H9 (cell line): Measurements from ENCODE around the gene LDB2. TPM values are rescaled to one million over a fixed set of nuclear protein-coding genes. Genes with fewer than 3 reads are reported as not detected.

Experiments used
- DNase-seq: peaks from one replicate; pipeline ENCODE4 v3.0.0-alpha.2; 2017
- H2AFZ ChIP-seq: one replicate; pipeline ENCODE4 v1.6.1; 2013; ENCODE audit warnings: mild to moderate bottlenecking, low read length, control low read depth, moderate library complexity
- H2AK5ac ChIP-seq: 2 replicates; pipeline ENCODE4 v1.6.1; 2013; ENCODE audit warnings: low read length, control low read depth, mixed read lengths; ENCODE audit not compliant: insufficient read length
- H2BK120ac ChIP-seq: one replicate; pipeline ENCODE4 v1.6.1; 2013; ENCODE audit warnings: low read depth, mild to moderate bottlenecking, low read length, control low read depth, inconsistent platforms; ENCODE audit not compliant: poor library complexity, severe bottlenecking
- H2BK12ac ChIP-seq: 2 replicates; pipeline ENCODE4 v1.6.1; 2013; ENCODE audit warnings: low read length, control low read depth, mixed read lengths, low read depth; ENCODE audit not compliant: insufficient read length
- H2BK15ac ChIP-seq: 2 replicates; pipeline ENCODE4 v1.6.1; 2013; ENCODE audit warnings: low read depth, low read length, control low read depth
- H2BK20ac ChIP-seq: one replicate; pipeline ENCODE4 v1.6.1; 2013; ENCODE audit warnings: low read depth, mild to moderate bottlenecking, low read length, control low read depth, inconsistent platforms; ENCODE audit not compliant: poor library complexity, severe bottlenecking
- H2BK5ac ChIP-seq: 2 replicates; pipeline ENCODE4 v1.6.1; 2013; ENCODE audit warnings: low read length, control low read depth, mixed read lengths; ENCODE audit not compliant: insufficient read length
- H3K14ac ChIP-seq: 2 replicates; pipeline ENCODE4 v1.6.1; 2013; ENCODE audit warnings: low read length, control low read depth; ENCODE audit not compliant: insufficient read depth
- H3K18ac ChIP-seq: 2 replicates; pipeline ENCODE4 v1.6.1; 2013; ENCODE audit warnings: low read depth, mild to moderate bottlenecking, mixed read lengths, low read length, control low read depth; ENCODE audit not compliant: insufficient read length
- H3K23ac ChIP-seq: 2 replicates; pipeline ENCODE4 v1.6.1; 2013; ENCODE audit warnings: low read length, control low read depth, mixed read lengths, low read depth; ENCODE audit not compliant: insufficient read length
- H3K23me2 ChIP-seq: 2 replicates; pipeline ENCODE4 v1.6.1; 2013; ENCODE audit warnings: low read depth, mild to moderate bottlenecking, mixed read lengths, low read length, control low read depth; ENCODE audit not compliant: insufficient read length, poor library complexity, severe bottlenecking
- H3K27ac ChIP-seq: 2 replicates; pipeline ENCODE4 v1.5.1; 2013; ENCODE audit warnings: low read length, control low read depth, mixed read lengths, low read depth; ENCODE audit not compliant: insufficient read length
- H3K27me3 ChIP-seq: 2 replicates; pipeline ENCODE4 v1.6.1; 2013; ENCODE audit warnings: low read length, control low read depth, inconsistent platforms; ENCODE audit not compliant: insufficient read depth
- H3K4ac ChIP-seq: 2 replicates; pipeline ENCODE4 v1.6.1; 2013; ENCODE audit warnings: low read depth, mild to moderate bottlenecking, control low read depth, inconsistent platforms, low read length, moderate library complexity
- H3K4me1 ChIP-seq: 2 replicates; pipeline ENCODE4 v1.6.1; 2013; ENCODE audit warnings: low read length, control low read depth, inconsistent platforms; ENCODE audit not compliant: insufficient read depth
- H3K4me2 ChIP-seq: 2 replicates; pipeline ENCODE4 v1.6.1; 2013; ENCODE audit warnings: low read length, control low read depth, mixed read lengths; ENCODE audit not compliant: insufficient read length, insufficient read depth
- H3K56ac ChIP-seq: 2 replicates; pipeline ENCODE4 v1.6.1; 2013; ENCODE audit warnings: low read depth, mild to moderate bottlenecking, mixed read lengths, low read length, control low read depth; ENCODE audit not compliant: insufficient read length
- H3K79me1 ChIP-seq: 2 replicates; pipeline ENCODE4 v1.6.1; 2013; ENCODE audit warnings: low read depth, mild to moderate bottlenecking, moderate library complexity, low read length, control low read depth, inconsistent platforms; ENCODE audit not compliant: insufficient read depth, poor library complexity, severe bottlenecking
- H3K79me2 ChIP-seq: 2 replicates; pipeline ENCODE4 v1.6.1; 2013; ENCODE audit warnings: low read length, control low read depth, inconsistent platforms; ENCODE audit not compliant: insufficient read depth
- H3K9ac ChIP-seq: 2 replicates; pipeline ENCODE4 v1.6.1; 2013; ENCODE audit warnings: low read length, control low read depth, mixed read lengths; ENCODE audit not compliant: insufficient read length; ENCODE audit errors: extremely low read depth
- H3K9me3 ChIP-seq: one replicate; pipeline ENCODE4 v1.6.1; 2013; ENCODE audit warnings: low read depth, low read length, inconsistent platforms; ENCODE audit not compliant: control insufficient read depth
- H3T11ph ChIP-seq: one replicate; pipeline ENCODE4 v1.6.1; 2013; ENCODE audit warnings: mild to moderate bottlenecking, low read length, control low read depth, inconsistent platforms
- H4K20me1 ChIP-seq: one replicate; pipeline ENCODE4 v1.6.1; 2013; ENCODE audit not compliant: control insufficient read depth, insufficient read length, insufficient read depth
- H4K5ac ChIP-seq: 2 replicates; pipeline ENCODE4 v1.6.1; 2013; ENCODE audit warnings: low read depth, mild to moderate bottlenecking, mixed read lengths, low read length, control low read depth; ENCODE audit not compliant: insufficient read length
- H4K8ac ChIP-seq: replicated peaks from 2 replicates; pipeline ENCODE4 v1.6.1; 2013; ENCODE audit warnings: low read length, control low read depth, mixed read lengths, low read depth; ENCODE audit not compliant: insufficient read length
- H4K91ac ChIP-seq: 2 replicates; pipeline ENCODE4 v1.6.1; 2013; ENCODE audit warnings: low read depth, mild to moderate bottlenecking, moderate library complexity, mixed read lengths, low read length, control low read depth; ENCODE audit not compliant: insufficient read length
- H3K27ac Mint-ChIP-seq, 3 experiments: 2 replicates in 2 of 3; 3 replicates in 1 of 3; pipeline ENCODE4 v1.8.0; 2020 to 2021; ENCODE audit warnings: mixed read lengths in 3 of 3, mild to moderate bottlenecking in 1 of 3, moderate library complexity in 1 of 3
- H3K27me3 Mint-ChIP-seq: 2 replicates; pipeline ENCODE4 v1.8.0; 2021; ENCODE audit warnings: low read depth, mild to moderate bottlenecking, moderate library complexity, mixed read lengths
- H3K36me3 Mint-ChIP-seq, 3 experiments: 2 replicates in 2 of 3; 3 replicates in 1 of 3; pipeline ENCODE4 v1.8.0; 2020 to 2021; ENCODE audit warnings: low read depth in 3 of 3, mixed read lengths in 3 of 3; ENCODE audit not compliant: insufficient read depth in 1 of 3
- H3K4me1 Mint-ChIP-seq, 2 experiments: 2 replicates each; pipeline ENCODE4 v1.8.0; 2020; ENCODE audit warnings: mixed read lengths in 2 of 2
- H3K4me3 Mint-ChIP-seq, 2 experiments: 2 replicates in 1 of 2; 3 replicates in 1 of 2; pipeline ENCODE4 v1.8.0; 2020 to 2021; ENCODE audit warnings: mild to moderate bottlenecking in 2 of 2, mixed read lengths in 2 of 2, moderate library complexity in 1 of 2
- H3K9me3 Mint-ChIP-seq, 2 experiments: 2 replicates in 1 of 2; 3 replicates in 1 of 2; pipeline ENCODE4 v1.8.0; 2020; ENCODE audit warnings: mild to moderate bottlenecking in 2 of 2, mixed read lengths in 2 of 2, moderate library complexity in 1 of 2
- CTCF ChIP-seq: fragments of 200-600 bp; sonication (generic); conservative IDR thresholded peaks from 3 replicates; pipeline ENCODE4 v1.8.0; 2021; ENCODE audit warnings: antibody characterized with exemption, mild to moderate bottlenecking
- WGBS: extraction: QIAGEN DNeasy Blood & Tissue Kit; methylation state at CpG from one replicate; pipeline ENCODE4 v1.1.7; 2013; ENCODE audit warnings: missing lambda C conversion rate, low lambda C conversion rate, mixed read lengths; ENCODE audit not compliant: insufficient read length; ENCODE audit errors: extremely low coverage; 5-methylcytosine and 5-hydroxymethylcytosine counted together
- total RNA-seq: library from RNA; stranded (reverse); gene quantifications from 2 replicates; pipeline ENCODE4 v1.2.1, GENCODE V29; 2021

LDB2 gene
- total RNA-seq, 1 experiment from 2014 or later: 22.5 TPM

DNA sequence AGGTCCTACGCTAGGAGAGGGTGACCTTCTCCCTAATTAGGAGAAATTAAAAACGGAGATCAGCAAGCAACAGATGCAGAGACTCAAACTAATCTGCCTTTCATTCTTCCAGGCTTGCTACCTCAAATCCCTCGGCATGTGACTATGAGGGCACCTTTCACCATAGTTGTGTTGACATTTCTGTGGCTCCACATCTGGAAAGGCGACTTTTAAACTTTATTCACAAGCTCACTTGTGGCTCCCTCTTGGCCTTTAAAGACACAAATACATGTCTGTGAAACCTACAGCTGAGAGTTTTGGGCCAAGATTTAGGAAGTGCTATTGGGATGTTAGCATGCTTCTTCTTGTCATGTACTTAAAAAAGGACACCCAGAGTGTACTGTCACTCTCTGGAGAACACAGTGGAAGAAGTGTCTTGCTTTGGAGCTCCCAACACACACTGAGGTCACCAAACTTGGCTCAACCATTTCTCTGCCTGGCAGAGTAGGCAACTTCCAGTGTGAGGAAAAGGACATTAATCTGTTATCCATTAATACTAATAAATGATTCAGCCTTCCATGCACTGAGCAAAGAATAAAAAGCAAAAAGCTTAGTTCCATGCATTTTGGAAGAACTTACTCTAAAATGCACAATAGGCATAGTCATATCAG, 60.1 kb downstream of the LDB2 start:
- Histone ChIP-seq H3T11ph (no peak overlapping the region), H3K79me1 (no peaks in the 10 kb centered on the region), H4K20me1 (no peaks in the 10 kb centered on the region), H3K56ac (no peak overlapping the region), H3K4me1 (peaks cover 13% of the 10 kb centered on the region), H3K18ac (no peak overlapping the region), H3K9me3 (no peaks in the 10 kb centered on the region), H3K27ac (no peak overlapping the region), H2BK20ac (no peak overlapping the region), H2BK15ac (no peak overlapping the region), H2AK5ac (no peak overlapping the region), H3K4ac (no peak overlapping the region), H3K23ac (no peak overlapping the region), H3K27me3 (no peaks in the 10 kb centered on the region), H2BK12ac (no peak overlapping the region), H3K14ac (no peak overlapping the region), H3K9ac (no peak overlapping the region), H4K8ac (no peak overlapping the region), H3K23me2 (no peaks in the 10 kb centered on the region), H3K79me2 (0 out of 2 replicates have a peak, but pooled peaks cover 5% of the 10 kb centered on the region), H4K5ac (no peak overlapping the region), H2BK120ac (no peak overlapping the region), H3K4me2 (no peak overlapping the region), H2AFZ (no peak overlapping the region), H2BK5ac (no peak overlapping the region), H4K91ac (no peak overlapping the region)
- no peaks in the 10 kb centered on the region for H3K27me3 Mint-ChIP-seq
- DNase-seq: no peak
- H3K4me1 Mint-ChIP-seq: peaks cover 30% of the 10 kb centered on the region in 2 experiments
- H3K4me3 Mint-ChIP-seq: no peak overlapping the region
- H3K9me3 Mint-ChIP-seq: no peaks in the 10 kb centered on the region
- no CpG with 5 or more reads among the region's 4 CpGs for WGBS
- TF ChIP-seq CTCF: no peak
- peaks cover 0 to 2% (median 2%) of the 10 kb centered on the region in 3 experiments; a peak in 2 of 7 replicates for H3K36me3 Mint-ChIP-seq
- no peak overlapping the region for H3K27ac Mint-ChIP-seq
